GM23248 (cell line): ENCODE measurements around the gene BLACAT1. TPM values are rescaled to one million over a fixed set of nuclear protein-coding genes. Genes with fewer than 3 reads are reported as not detected.

Experiments used
- DNase-seq: peaks from one replicate; pipeline ENCODE4 v3.0.0-alpha.2; 2015
- H2AFZ ChIP-seq: fragments of 200-600 bp; sonication (generic); 2 replicates; pipeline ENCODE4 v1.6.1; 2016; ENCODE audit warnings: antibody characterized with exemption
- H3F3A ChIP-seq: fragments of 200-600 bp; sonication (generic); 2 replicates; pipeline ENCODE4 v1.6.1; 2016; ENCODE audit warnings: mild to moderate bottlenecking, antibody characterized with exemption, mixed run types; ENCODE audit not compliant: insufficient read depth
- H3K27ac ChIP-seq: fragments of 200-600 bp; sonication (generic); 2 replicates; pipeline ENCODE4 v1.5.1; 2016; ENCODE audit warnings: mild to moderate bottlenecking
- H3K27me3 ChIP-seq: fragments of 200-600 bp; sonication (generic); replicated peaks from 2 replicates; pipeline ENCODE4 v1.6.1; 2016; ENCODE audit warnings: mild to moderate bottlenecking; ENCODE audit not compliant: insufficient read depth
- H3K36me3 ChIP-seq: fragments of 200-600 bp; sonication (generic); 2 replicates; pipeline ENCODE4 v1.6.1; 2016; ENCODE audit warnings: low read depth, mild to moderate bottlenecking
- H3K4me1 ChIP-seq: fragments of 200-600 bp; sonication (generic); 2 replicates; pipeline ENCODE4 v1.6.1; 2016; ENCODE audit warnings: mild to moderate bottlenecking; ENCODE audit not compliant: insufficient read depth
- H3K4me2 ChIP-seq: fragments of 200-600 bp; sonication (generic); one replicate; pipeline ENCODE4 v1.6.1; 2016; ENCODE audit warnings: mild to moderate bottlenecking; ENCODE audit not compliant: unreplicated experiment
- H3K4me3 ChIP-seq: fragments of 200-600 bp; sonication (generic); 2 replicates; pipeline ENCODE4 v1.5.1; 2016; ENCODE audit warnings: mild to moderate bottlenecking
- H3K79me2 ChIP-seq: fragments of 200-600 bp; sonication (generic); 2 replicates; pipeline ENCODE4 v1.6.1; 2016; ENCODE audit warnings: mild to moderate bottlenecking; ENCODE audit not compliant: insufficient read depth
- H3K9ac ChIP-seq: fragments of 200-600 bp; sonication (generic); 2 replicates; pipeline ENCODE4 v1.6.1; 2016; ENCODE audit warnings: mild to moderate bottlenecking
- H3K9me2 ChIP-seq: fragments of 200-600 bp; sonication (generic); 2 replicates; pipeline ENCODE4 v1.6.1; 2016; ENCODE audit warnings: mixed run types, mild to moderate bottlenecking, moderate library complexity; ENCODE audit not compliant: insufficient read depth
- H3K9me3 ChIP-seq: fragments of 200-600 bp; sonication (generic); one replicate; pipeline ENCODE4 v1.6.1; 2017; ENCODE audit warnings: low read depth
- H4K20me1 ChIP-seq: fragments of 200-600 bp; sonication (generic); 2 replicates; pipeline ENCODE4 v1.6.0; 2016; ENCODE audit not compliant: insufficient read depth
- EZH2 ChIP-seq: fragments of 200-600 bp; sonication (generic); IDR thresholded peaks from 2 replicates; pipeline ENCODE4 v1.6.1; 2018; ENCODE audit warnings: antibody characterized with exemption, mild to moderate bottlenecking; ENCODE audit not compliant: insufficient read depth, poor library complexity, severe bottlenecking
- EZH2phosphoT487 ChIP-seq: fragments of 200-600 bp; sonication (generic); IDR thresholded peaks from 2 replicates; pipeline ENCODE4 v1.6.1; 2018; ENCODE audit warnings: antibody characterized with exemption, moderate library complexity, mild to moderate bottlenecking, low read depth; ENCODE audit not compliant: insufficient read depth
- WGBS, 2 experiments: methylation state at CpG; one replicate each; pipeline ENCODE4 v1.1.6; 2015 to 2017; ENCODE audit warnings: low lambda C conversion rate in 2 of 2, low coverage in 1 of 2; ENCODE audit errors: missing lambda C conversion rate in 2 of 2; 5-methylcytosine and 5-hydroxymethylcytosine counted together
- in situ Hi-C: fragments of 300-500 bp; cut with MboI; formaldehyde crosslinking; loops from 2 replicates; pipeline ENCODE4 v1.15.0; 2020
- polyA plus RNA-seq: library from polyadenylated mRNA; unstranded; fragments of >200 nt; fragmentation: Nextera tagmentation; extraction: Ambion mirVana; gene quantifications from 2 replicates; pipeline ENCODE4 v1.2.1, GENCODE V29; 2016
- total RNA-seq: library from RNA; depleted of rRNA; stranded (reverse); fragments of >200 nt; shearing (Covaris generic); gene quantifications from 2 replicates; pipeline ENCODE4 v1.2.3, GENCODE V29; 2014

Gene BLACAT1
- total and polyA plus RNA-seq, 2 experiments from 2014 or later = not detected

- H3K27me3 ChIP-seq = peaks cover 4% of the 10 kb centered on the region; the same call in 1 of the 2 replicates
- no peak overlapping the region for H3K9ac ChIP-seq
- H3K4me1 ChIP-seq = peaks cover 19% of the 10 kb centered on the region
- H3K4me2 ChIP-seq = no peak overlapping the region
- H4K20me1 ChIP-seq = no peaks in the 10 kb centered on the region
- no peak overlapping the region for H2AFZ ChIP-seq
- no peaks in the 10 kb centered on the region for H3K9me2 ChIP-seq
- H3K9me3 ChIP-seq = no peaks in the 10 kb centered on the region
- no peaks in the 10 kb centered on the region for H3K36me3 ChIP-seq
- no peak overlapping the region for H3K4me3 ChIP-seq
- H3F3A ChIP-seq = no peaks in the 10 kb centered on the region
- TF ChIP-seq EZH2 (no peak), EZH2phosphoT487 (no peak)
- in situ Hi-C loops = no loop called here
- H3K79me2 ChIP-seq = no peaks in the 10 kb centered on the region
- 44 to 48% methylated on average over 1 of the region's 1 CpG for WGBS, 2 experiments
- no peak overlapping the region for H3K27ac ChIP-seq
- DNase-seq = no peak
Measured at GRCh38 chr1:205496661-205497060, 40.8 kb upstream of the BLACAT1 start.

DNA sequence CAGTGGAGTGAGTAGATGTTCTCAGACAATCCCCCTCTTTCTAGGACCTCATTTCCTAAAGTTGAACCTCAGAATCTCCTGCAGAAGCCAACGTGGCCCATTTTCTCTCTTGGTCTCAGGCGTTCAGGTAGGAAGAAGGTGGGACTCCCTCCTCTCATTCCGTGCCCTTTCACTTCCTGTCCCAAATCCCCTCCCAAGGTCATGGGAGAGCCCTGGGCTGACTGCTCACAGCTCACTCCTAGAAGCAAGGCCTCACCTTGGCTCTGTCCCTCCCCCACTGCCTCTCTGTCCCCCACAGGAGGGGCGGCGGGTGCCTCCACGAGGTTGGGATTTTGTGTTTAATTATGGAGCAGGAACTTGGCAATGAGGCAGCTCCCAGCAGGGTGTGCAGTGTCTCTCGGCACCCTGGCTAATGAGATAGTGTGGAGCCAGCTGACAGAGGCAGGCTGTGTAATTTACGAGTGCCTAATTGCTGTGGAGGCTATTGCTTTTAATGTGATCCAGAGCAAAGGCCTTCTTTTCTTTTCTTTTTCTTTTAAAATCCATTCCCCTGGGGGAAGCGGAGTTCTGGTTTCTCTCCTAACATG lies 39.5 kb upstream of the BLACAT1 start:
- Histone ChIP-seq H3K27me3 (peaks cover 4% of the 10 kb centered on the region; the same call in 1 of the 2 replicates), H3F3A (no peaks in the 10 kb centered on the region), H3K9ac (no peak overlapping the region), H3K27ac (no peak overlapping the region), H3K4me3 (no peak overlapping the region), H3K79me2 (no peaks in the 10 kb centered on the region), H3K4me1 (peaks cover 20% of the 10 kb centered on the region), H3K9me2 (no peaks in the 10 kb centered on the region), H3K4me2 (no peak overlapping the region), H2AFZ (no peak overlapping the region), H4K20me1 (no peaks in the 10 kb centered on the region), H3K36me3 (no peaks in the 10 kb centered on the region), H3K9me3 (no peaks in the 10 kb centered on the region)
- in situ Hi-C loops = no loop called here
- no peak for DNase-seq
- 38 to 42% methylated on average over 9 of the region's 9 CpGs for WGBS, 2 experiments
- no peak for TF ChIP-seq EZH2phosphoT487
- no peak for TF ChIP-seq EZH2

DNA sequence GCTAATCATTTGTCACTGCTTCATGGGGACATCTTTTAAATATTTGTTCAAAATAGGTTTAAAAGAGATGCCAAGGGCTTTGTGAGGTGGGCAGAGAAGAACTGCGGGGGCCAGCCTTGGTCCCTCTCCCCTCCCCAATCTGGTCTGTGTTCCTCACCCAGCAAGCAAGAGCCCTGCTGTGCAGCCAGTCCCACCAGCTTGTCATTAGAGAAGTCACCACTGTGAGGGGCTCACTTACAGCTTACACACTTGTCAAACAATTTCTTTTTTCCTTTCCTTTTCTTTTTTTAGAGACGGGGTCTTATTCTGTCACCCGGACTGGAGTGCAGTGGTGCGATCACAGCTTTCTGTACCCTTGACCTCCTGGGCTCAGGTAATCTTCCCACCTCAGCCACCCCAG lies 38.3 kb upstream of the BLACAT1 start:
- H3K9ac ChIP-seq = no peak overlapping the region
- H2AFZ ChIP-seq = no peak overlapping the region
- 49 to 74% methylated on average over 4 of the region's 4 CpGs for WGBS, 2 experiments
- no peak overlapping the region for H3K27ac ChIP-seq
- H4K20me1 ChIP-seq = no peaks in the 10 kb centered on the region
- no peak overlapping the region for H3K4me2 ChIP-seq
- no peaks in the 10 kb centered on the region for H3F3A ChIP-seq
- no peaks in the 10 kb centered on the region for H3K36me3 ChIP-seq
- no peak overlapping the region for H3K4me3 ChIP-seq
- no peaks in the 10 kb centered on the region for H3K79me2 ChIP-seq
- DNase-seq = no peak
- in situ Hi-C loops = no loop called here
- H3K9me3 ChIP-seq = no peaks in the 10 kb centered on the region
- no peak for TF ChIP-seq EZH2
- no peak for TF ChIP-seq EZH2phosphoT487
- peaks cover 11% of the 10 kb centered on the region for H3K27me3 ChIP-seq
- no peaks in the 10 kb centered on the region for H3K9me2 ChIP-seq
- H3K4me1 ChIP-seq = peaks cover 20% of the 10 kb centered on the region

DNA sequence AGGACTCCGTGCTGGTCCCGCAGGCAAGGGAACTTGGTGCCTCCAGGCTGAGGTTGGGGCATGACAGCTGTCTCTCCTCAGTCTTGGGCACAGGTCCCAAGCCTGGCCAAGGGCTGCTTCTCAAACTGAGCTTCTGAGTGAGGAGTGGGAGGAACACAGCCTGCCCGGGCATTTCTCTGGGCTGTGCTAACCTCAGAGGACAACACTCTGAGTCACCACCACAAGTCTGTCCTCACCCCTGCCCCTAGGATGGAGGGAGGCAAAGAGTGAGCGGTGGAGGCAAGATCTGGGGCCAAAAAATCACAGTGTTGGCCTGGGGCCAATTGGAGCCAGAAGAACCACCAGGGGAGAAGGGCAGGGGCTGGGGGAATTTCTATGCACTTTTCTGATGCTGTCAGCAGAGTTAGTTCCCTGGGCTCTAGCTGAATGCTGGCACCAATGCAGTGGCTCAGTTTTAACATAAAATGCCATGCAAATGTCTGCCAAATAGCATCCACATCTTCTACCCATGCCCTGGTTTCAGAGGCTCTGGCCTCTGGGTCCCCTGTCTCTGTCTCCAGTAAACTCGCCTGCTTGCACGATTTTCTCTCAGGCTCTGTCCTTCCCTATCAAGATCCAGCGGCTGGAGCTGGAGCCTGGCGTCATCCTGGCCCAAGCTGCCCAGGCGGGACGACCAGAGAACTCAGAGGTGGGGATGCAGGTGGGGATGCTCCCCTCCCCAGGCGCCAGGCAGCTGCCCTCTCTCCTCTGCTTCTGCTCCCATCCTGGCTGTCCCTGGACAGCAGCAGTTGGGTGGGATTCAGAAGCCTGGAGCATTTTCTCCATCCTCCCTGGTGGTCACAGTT lies 37.6 kb upstream of the BLACAT1 start:
- no peak overlapping the region for H2AFZ ChIP-seq
- H3K9me3 ChIP-seq = no peaks in the 10 kb centered on the region
- no peaks in the 10 kb centered on the region for H3F3A ChIP-seq
- in situ Hi-C loops = no loop called here
- H3K36me3 ChIP-seq = no peaks in the 10 kb centered on the region
- peaks cover 20% of the 10 kb centered on the region for H3K4me1 ChIP-seq
- H3K4me2 ChIP-seq = peak overlapping the region; percentile 51
- 27 to 35% methylated on average over 11 of the region's 11 CpGs for WGBS, 2 experiments
- no peaks in the 10 kb centered on the region for H3K9me2 ChIP-seq
- no peaks in the 10 kb centered on the region for H3K79me2 ChIP-seq
- no peaks in the 10 kb centered on the region for H4K20me1 ChIP-seq
- H3K9ac ChIP-seq = no peak overlapping the region
- 0 out of 2 replicates have a peak overlapping the region, but pooled peaks have one; percentile 1 for H3K4me3 ChIP-seq
- DNase-seq = peak; percentile 88
- TF ChIP-seq EZH2 (no peak), EZH2phosphoT487 (no peak)
- no peak overlapping the region for H3K27ac ChIP-seq
- peaks cover 11% of the 10 kb centered on the region for H3K27me3 ChIP-seq
